H9 (cell line): ENCODE results near the gene KIF18B. TPM values are rescaled to one million over a fixed set of nuclear protein-coding genes. Genes with fewer than 3 reads are reported as not detected.

Source experiments
- DNase-seq: peaks from one replicate; pipeline ENCODE4 v3.0.0-alpha.2; 2017
- H2AFZ ChIP-seq: one replicate; pipeline ENCODE4 v1.6.1; 2013; ENCODE audit warnings: mild to moderate bottlenecking, low read length, control low read depth, moderate library complexity
- H2AK5ac ChIP-seq: 2 replicates; pipeline ENCODE4 v1.6.1; 2013; ENCODE audit warnings: low read length, control low read depth, mixed read lengths; ENCODE audit not compliant: insufficient read length
- H2BK120ac ChIP-seq: one replicate; pipeline ENCODE4 v1.6.1; 2013; ENCODE audit warnings: low read depth, mild to moderate bottlenecking, low read length, control low read depth, inconsistent platforms; ENCODE audit not compliant: poor library complexity, severe bottlenecking
- H2BK12ac ChIP-seq: 2 replicates; pipeline ENCODE4 v1.6.1; 2013; ENCODE audit warnings: low read length, control low read depth, mixed read lengths, low read depth; ENCODE audit not compliant: insufficient read length
- H2BK15ac ChIP-seq: 2 replicates; pipeline ENCODE4 v1.6.1; 2013; ENCODE audit warnings: low read depth, low read length, control low read depth
- H2BK20ac ChIP-seq: one replicate; pipeline ENCODE4 v1.6.1; 2013; ENCODE audit warnings: low read depth, mild to moderate bottlenecking, low read length, control low read depth, inconsistent platforms; ENCODE audit not compliant: poor library complexity, severe bottlenecking
- H2BK5ac ChIP-seq: 2 replicates; pipeline ENCODE4 v1.6.1; 2013; ENCODE audit warnings: low read length, control low read depth, mixed read lengths; ENCODE audit not compliant: insufficient read length
- H3K14ac ChIP-seq: 2 replicates; pipeline ENCODE4 v1.6.1; 2013; ENCODE audit warnings: low read length, control low read depth; ENCODE audit not compliant: insufficient read depth
- H3K18ac ChIP-seq: 2 replicates; pipeline ENCODE4 v1.6.1; 2013; ENCODE audit warnings: low read depth, mild to moderate bottlenecking, mixed read lengths, low read length, control low read depth; ENCODE audit not compliant: insufficient read length
- H3K23ac ChIP-seq: 2 replicates; pipeline ENCODE4 v1.6.1; 2013; ENCODE audit warnings: low read length, control low read depth, mixed read lengths, low read depth; ENCODE audit not compliant: insufficient read length
- H3K23me2 ChIP-seq: 2 replicates; pipeline ENCODE4 v1.6.1; 2013; ENCODE audit warnings: low read depth, mild to moderate bottlenecking, mixed read lengths, low read length, control low read depth; ENCODE audit not compliant: insufficient read length, poor library complexity, severe bottlenecking
- H3K27ac ChIP-seq: 2 replicates; pipeline ENCODE4 v1.5.1; 2013; ENCODE audit warnings: low read length, control low read depth, mixed read lengths, low read depth; ENCODE audit not compliant: insufficient read length
- H3K27me3 ChIP-seq: 2 replicates; pipeline ENCODE4 v1.6.1; 2013; ENCODE audit warnings: low read length, control low read depth, inconsistent platforms; ENCODE audit not compliant: insufficient read depth
- H3K4ac ChIP-seq: 2 replicates; pipeline ENCODE4 v1.6.1; 2013; ENCODE audit warnings: low read depth, mild to moderate bottlenecking, control low read depth, inconsistent platforms, low read length, moderate library complexity
- H3K4me1 ChIP-seq: 2 replicates; pipeline ENCODE4 v1.6.1; 2013; ENCODE audit warnings: low read length, control low read depth, inconsistent platforms; ENCODE audit not compliant: insufficient read depth
- H3K4me2 ChIP-seq: 2 replicates; pipeline ENCODE4 v1.6.1; 2013; ENCODE audit warnings: low read length, control low read depth, mixed read lengths; ENCODE audit not compliant: insufficient read length, insufficient read depth
- H3K56ac ChIP-seq: 2 replicates; pipeline ENCODE4 v1.6.1; 2013; ENCODE audit warnings: low read depth, mild to moderate bottlenecking, mixed read lengths, low read length, control low read depth; ENCODE audit not compliant: insufficient read length
- H3K79me1 ChIP-seq: 2 replicates; pipeline ENCODE4 v1.6.1; 2013; ENCODE audit warnings: low read depth, mild to moderate bottlenecking, moderate library complexity, low read length, control low read depth, inconsistent platforms; ENCODE audit not compliant: insufficient read depth, poor library complexity, severe bottlenecking
- H3K79me2 ChIP-seq: 2 replicates; pipeline ENCODE4 v1.6.1; 2013; ENCODE audit warnings: low read length, control low read depth, inconsistent platforms; ENCODE audit not compliant: insufficient read depth
- H3K9ac ChIP-seq: 2 replicates; pipeline ENCODE4 v1.6.1; 2013; ENCODE audit warnings: low read length, control low read depth, mixed read lengths; ENCODE audit not compliant: insufficient read length; ENCODE audit errors: extremely low read depth
- H3K9me3 ChIP-seq: one replicate; pipeline ENCODE4 v1.6.1; 2013; ENCODE audit warnings: low read depth, low read length, inconsistent platforms; ENCODE audit not compliant: control insufficient read depth
- H3T11ph ChIP-seq: one replicate; pipeline ENCODE4 v1.6.1; 2013; ENCODE audit warnings: mild to moderate bottlenecking, low read length, control low read depth, inconsistent platforms
- H4K20me1 ChIP-seq: one replicate; pipeline ENCODE4 v1.6.1; 2013; ENCODE audit not compliant: control insufficient read depth, insufficient read length, insufficient read depth
- H4K5ac ChIP-seq: 2 replicates; pipeline ENCODE4 v1.6.1; 2013; ENCODE audit warnings: low read depth, mild to moderate bottlenecking, mixed read lengths, low read length, control low read depth; ENCODE audit not compliant: insufficient read length
- H4K8ac ChIP-seq: replicated peaks from 2 replicates; pipeline ENCODE4 v1.6.1; 2013; ENCODE audit warnings: low read length, control low read depth, mixed read lengths, low read depth; ENCODE audit not compliant: insufficient read length
- H4K91ac ChIP-seq: 2 replicates; pipeline ENCODE4 v1.6.1; 2013; ENCODE audit warnings: low read depth, mild to moderate bottlenecking, moderate library complexity, mixed read lengths, low read length, control low read depth; ENCODE audit not compliant: insufficient read length
- H3K27ac Mint-ChIP-seq, 3 experiments: 2 replicates in 2 of 3; 3 replicates in 1 of 3; pipeline ENCODE4 v1.8.0; 2020 to 2021; ENCODE audit warnings: mixed read lengths in 3 of 3, mild to moderate bottlenecking in 1 of 3, moderate library complexity in 1 of 3
- H3K27me3 Mint-ChIP-seq: 2 replicates; pipeline ENCODE4 v1.8.0; 2021; ENCODE audit warnings: low read depth, mild to moderate bottlenecking, moderate library complexity, mixed read lengths
- H3K36me3 Mint-ChIP-seq, 3 experiments: 2 replicates in 2 of 3; 3 replicates in 1 of 3; pipeline ENCODE4 v1.8.0; 2020 to 2021; ENCODE audit warnings: low read depth in 3 of 3, mixed read lengths in 3 of 3; ENCODE audit not compliant: insufficient read depth in 1 of 3
- H3K4me1 Mint-ChIP-seq, 2 experiments: 2 replicates each; pipeline ENCODE4 v1.8.0; 2020; ENCODE audit warnings: mixed read lengths in 2 of 2
- H3K4me3 Mint-ChIP-seq, 2 experiments: 2 replicates in 1 of 2; 3 replicates in 1 of 2; pipeline ENCODE4 v1.8.0; 2020 to 2021; ENCODE audit warnings: mild to moderate bottlenecking in 2 of 2, mixed read lengths in 2 of 2, moderate library complexity in 1 of 2
- H3K9me3 Mint-ChIP-seq, 2 experiments: 2 replicates in 1 of 2; 3 replicates in 1 of 2; pipeline ENCODE4 v1.8.0; 2020; ENCODE audit warnings: mild to moderate bottlenecking in 2 of 2, mixed read lengths in 2 of 2, moderate library complexity in 1 of 2
- WGBS: extraction: QIAGEN DNeasy Blood & Tissue Kit; methylation state at CpG from one replicate; pipeline ENCODE4 v1.1.7; 2013; ENCODE audit warnings: missing lambda C conversion rate, low lambda C conversion rate, mixed read lengths; ENCODE audit not compliant: insufficient read length; ENCODE audit errors: extremely low coverage; 5-methylcytosine and 5-hydroxymethylcytosine counted together
- total RNA-seq: library from RNA; stranded (reverse); gene quantifications from 2 replicates; pipeline ENCODE4 v1.2.1, GENCODE V29; 2021
- TF ChIP-seq, protein P1 (sequence below): fragments of 200-600 bp; sonication (generic); conservative IDR thresholded peaks from 3 replicates; pipeline ENCODE4 v1.8.0; 2021; ENCODE audit warnings: antibody characterized with exemption, mild to moderate bottlenecking

KIF18B gene
- total RNA-seq, 1 experiment from 2014 or later, result 51.8 TPM

DNA sequence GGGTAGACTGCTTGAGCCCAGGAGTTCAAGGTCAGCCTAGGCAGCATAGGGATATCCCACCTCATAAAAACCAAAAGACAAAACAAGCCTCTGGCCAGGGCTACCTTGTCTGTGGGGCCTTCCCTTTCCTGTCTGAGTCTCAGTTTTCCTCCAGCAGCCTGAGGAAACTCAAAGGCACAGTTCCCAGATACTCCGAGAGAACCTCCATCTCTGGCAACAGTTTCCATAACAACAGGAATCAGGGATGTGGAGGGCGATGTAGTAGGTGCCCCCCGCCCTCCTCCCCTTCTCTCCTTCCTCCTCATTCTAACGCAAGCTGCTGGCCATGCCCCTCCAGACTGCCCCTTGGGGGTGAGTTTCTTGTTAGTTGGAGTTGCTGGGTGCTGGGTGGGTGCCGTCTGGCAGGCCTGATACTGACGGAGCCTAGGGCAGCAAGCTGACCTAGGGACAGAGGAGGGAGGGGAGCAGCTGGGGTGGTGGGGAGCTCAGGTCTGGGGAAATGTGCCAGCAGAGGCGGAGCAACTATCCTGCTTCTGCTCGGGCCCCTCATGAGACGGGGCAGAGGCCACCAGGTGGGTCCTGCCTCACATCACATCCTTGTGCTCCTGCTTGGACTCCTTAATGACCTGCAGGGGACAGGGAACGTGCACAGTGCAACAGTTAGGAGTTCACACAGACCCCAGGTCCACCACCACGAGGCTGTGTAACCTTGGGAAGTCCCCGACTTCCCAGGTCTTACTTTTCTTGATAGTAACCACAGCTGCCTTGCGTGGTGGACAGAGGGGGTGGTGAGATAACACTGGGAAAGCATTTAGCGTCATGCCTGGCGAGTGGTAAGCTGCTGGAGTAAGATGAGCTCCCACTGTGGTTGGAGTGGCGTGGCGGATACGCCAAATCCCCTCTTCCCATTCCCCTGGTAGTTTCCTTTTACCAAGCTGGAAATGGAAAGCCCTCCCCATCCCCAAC, 40.5 kb downstream of the KIF18B start:
- Histone ChIP-seq H2BK5ac (no peak overlapping the region), H2BK120ac (no peak overlapping the region), H4K5ac (no peak overlapping the region), H3K9ac (no peak overlapping the region), H2BK12ac (no peak overlapping the region), H3K56ac (no peak overlapping the region), H2BK20ac (no peak overlapping the region), H4K20me1 (no peaks in the 10 kb centered on the region), H3K9me3 (no peaks in the 10 kb centered on the region), H2AFZ (no peak overlapping the region), H3K27me3 (peaks cover 2% of the 10 kb centered on the region; the same call in 1 of the 2 replicates), H3K23ac (no peak overlapping the region), H3K4ac (no peak overlapping the region), H3K27ac (no peak overlapping the region), H3K79me1 (no peaks in the 10 kb centered on the region), H2AK5ac (no peak overlapping the region), H3K4me2 (no peak overlapping the region), H3K18ac (no peak overlapping the region), H4K8ac (no peak overlapping the region), H3K23me2 (peaks cover 6% of the 10 kb centered on the region), H3K4me1 (peaks cover 2% of the 10 kb centered on the region; the same call in 1 of the 2 replicates), H4K91ac (no peak overlapping the region), H3K14ac (no peak overlapping the region; the same call in 1 of the 2 replicates), H3K79me2 (no peaks in the 10 kb centered on the region), H2BK15ac (no peak overlapping the region), H3T11ph (no peak overlapping the region)
- Mint-ChIP-seq H3K4me1 (peaks cover 14 to 22% of the 10 kb centered on the region in 2 experiments), H3K36me3 (no peaks in the 10 kb centered on the region), H3K4me3 (no peak overlapping the region), H3K27me3 (peaks cover 25% of the 10 kb centered on the region), H3K9me3 (no peaks in the 10 kb centered on the region), H3K27ac (no peak overlapping the region; a peak in 1 of 7 replicates)
- no CpG with 5 or more reads among the region's 18 CpGs for WGBS
- TF ChIP-seq, protein P1, sequence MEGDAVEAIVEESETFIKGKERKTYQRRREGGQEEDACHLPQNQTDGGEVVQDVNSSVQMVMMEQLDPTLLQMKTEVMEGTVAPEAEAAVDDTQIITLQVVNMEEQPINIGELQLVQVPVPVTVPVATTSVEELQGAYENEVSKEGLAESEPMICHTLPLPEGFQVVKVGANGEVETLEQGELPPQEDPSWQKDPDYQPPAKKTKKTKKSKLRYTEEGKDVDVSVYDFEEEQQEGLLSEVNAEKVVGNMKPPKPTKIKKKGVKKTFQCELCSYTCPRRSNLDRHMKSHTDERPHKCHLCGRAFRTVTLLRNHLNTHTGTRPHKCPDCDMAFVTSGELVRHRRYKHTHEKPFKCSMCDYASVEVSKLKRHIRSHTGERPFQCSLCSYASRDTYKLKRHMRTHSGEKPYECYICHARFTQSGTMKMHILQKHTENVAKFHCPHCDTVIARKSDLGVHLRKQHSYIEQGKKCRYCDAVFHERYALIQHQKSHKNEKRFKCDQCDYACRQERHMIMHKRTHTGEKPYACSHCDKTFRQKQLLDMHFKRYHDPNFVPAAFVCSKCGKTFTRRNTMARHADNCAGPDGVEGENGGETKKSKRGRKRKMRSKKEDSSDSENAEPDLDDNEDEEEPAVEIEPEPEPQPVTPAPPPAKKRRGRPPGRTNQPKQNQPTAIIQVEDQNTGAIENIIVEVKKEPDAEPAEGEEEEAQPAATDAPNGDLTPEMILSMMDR, result no peak
- DNase-seq, result peak; percentile 33
